ENCODE measurements around the gene MPZL2.

GRCh38 chr11:118305726-118306125, 41.6 kb upstream of the MPZL2 start:
- TF ChIP-seq CTCF (IDR thresholded peaks at IDR 0.05), result no peak
- peak in 1 of 2 donors; percentile 3 for TF ChIP-seq POLR2A (IDR thresholded peaks at IDR 0.05)
